OCI-LY3 (cell line): ENCODE measurements around the gene IL9.

Source experiments
- EZH2phosphoT487 ChIP-seq: fragments of 200-600 bp; shearing (Covaris generic); IDR thresholded peaks from 2 replicates; pipeline ENCODE4 v1.6.1; 2018; ENCODE audit warnings: antibody characterized with exemption, mixed run types, low read depth
- TF ChIP-seq, protein P1 (sequence below): fragments of 200-600, 300-600 bp; sonication (generic); IDR thresholded peaks from 2 replicates; pipeline ENCODE4 v1.5.1; 2014; ENCODE audit warnings: antibody characterized with exemption, low read length, low read depth

GRCh38 chr5:135875567-135875966, 20.1 kb downstream of the IL9 start:
- TF ChIP-seq, protein P1, sequence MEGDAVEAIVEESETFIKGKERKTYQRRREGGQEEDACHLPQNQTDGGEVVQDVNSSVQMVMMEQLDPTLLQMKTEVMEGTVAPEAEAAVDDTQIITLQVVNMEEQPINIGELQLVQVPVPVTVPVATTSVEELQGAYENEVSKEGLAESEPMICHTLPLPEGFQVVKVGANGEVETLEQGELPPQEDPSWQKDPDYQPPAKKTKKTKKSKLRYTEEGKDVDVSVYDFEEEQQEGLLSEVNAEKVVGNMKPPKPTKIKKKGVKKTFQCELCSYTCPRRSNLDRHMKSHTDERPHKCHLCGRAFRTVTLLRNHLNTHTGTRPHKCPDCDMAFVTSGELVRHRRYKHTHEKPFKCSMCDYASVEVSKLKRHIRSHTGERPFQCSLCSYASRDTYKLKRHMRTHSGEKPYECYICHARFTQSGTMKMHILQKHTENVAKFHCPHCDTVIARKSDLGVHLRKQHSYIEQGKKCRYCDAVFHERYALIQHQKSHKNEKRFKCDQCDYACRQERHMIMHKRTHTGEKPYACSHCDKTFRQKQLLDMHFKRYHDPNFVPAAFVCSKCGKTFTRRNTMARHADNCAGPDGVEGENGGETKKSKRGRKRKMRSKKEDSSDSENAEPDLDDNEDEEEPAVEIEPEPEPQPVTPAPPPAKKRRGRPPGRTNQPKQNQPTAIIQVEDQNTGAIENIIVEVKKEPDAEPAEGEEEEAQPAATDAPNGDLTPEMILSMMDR: no peak
- no peak for TF ChIP-seq EZH2phosphoT487
